Measurements from ENCODE around the gene PIWIL1. TPM values are rescaled to one million over a fixed set of nuclear protein-coding genes. Genes with fewer than 3 reads are reported as not detected.

PIWIL1 gene
- under 1 TPM in 3 of 5 donors, not detected in 2; 0.10 to 0.54 (median 0.24) TPM for polyA plus RNA-seq (ENCODE audit: insufficient read depth in 1 of 5, insufficient read length in 5 of 5, low replicate concordance in 1 of 5)
- long read RNA-seq, donor 1 = 0 reads
- long read RNA-seq, donor 2 = 0 reads
- long read RNA-seq, donor 3 = 0 reads
- long read RNA-seq, donor 4 = 0 reads
- long read RNA-seq, donor 5 = 0 reads
- long read RNA-seq, donor 6 = 0 reads
- long read RNA-seq, donor 7 = 0 reads
- long read RNA-seq, donor 8 = 0 reads

DNA sequence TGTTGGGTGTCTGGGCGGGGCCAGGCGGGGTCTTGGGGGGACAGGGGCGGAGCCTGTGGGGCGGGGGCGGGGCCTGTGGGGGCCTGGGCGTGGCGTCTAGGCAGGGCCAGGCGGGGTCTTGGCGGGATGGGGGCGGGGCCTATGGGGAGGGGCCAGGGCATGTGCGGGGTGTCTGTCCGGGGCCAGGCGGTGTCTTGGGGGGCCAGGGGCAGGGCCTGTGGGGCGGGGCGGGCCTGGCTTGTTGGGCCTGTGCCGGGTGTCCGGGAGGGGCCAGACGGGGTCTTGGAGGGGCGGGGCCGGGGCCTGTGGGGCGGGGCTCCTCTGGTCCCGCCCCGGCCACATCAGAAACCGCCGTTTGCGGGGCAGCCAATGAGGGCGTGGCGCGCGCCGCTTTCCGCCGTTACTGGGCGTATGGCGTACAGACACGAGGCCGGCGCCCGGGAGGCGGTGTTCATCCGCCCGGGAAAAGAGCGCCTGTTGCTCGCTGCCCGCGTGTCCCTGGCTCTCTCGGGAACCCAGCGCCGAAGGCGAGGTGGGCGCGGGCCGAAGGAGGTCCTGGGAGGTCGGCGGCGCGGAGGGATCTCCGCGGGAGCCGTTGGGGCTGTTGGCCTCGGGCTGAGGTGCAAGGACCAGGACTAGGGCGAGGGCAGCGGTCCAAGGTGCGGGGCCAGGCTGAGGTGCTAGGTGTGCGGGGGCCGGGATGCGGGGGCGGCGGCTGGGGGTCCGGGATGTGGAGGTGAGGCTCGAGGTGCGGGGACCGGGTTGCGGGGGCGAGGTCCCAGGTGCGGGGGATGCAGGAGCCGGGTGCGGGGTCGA lies at the start of gene PIWIL1:
Gene PIWIL1, plus strand, starts transcription at position 400 of the 816 bp plus-strand sequence. CDS start 4,705 bp downstream, outside the sequence.
- no peak for DNase-seq

DNA sequence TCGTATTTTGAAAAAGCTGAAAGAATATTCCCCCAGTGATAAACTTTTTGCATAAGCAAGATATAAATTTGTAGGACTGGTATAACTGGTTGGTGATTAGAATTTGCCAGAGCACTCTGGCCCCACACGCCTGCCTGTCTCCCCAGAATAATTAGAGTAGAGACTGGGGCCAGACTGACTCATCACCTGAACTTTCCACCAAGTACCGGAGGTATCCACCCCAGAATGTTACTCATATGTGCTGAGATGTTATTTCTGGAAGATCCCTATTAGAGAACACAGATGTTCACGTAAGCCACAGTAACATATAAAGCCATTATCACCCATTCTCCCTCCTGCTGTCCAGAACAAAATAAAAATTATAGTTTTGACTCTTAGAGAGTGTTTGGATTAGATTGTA lies 49.5 kb upstream of the PIWIL1 start:
- no peak for DNase-seq

DNA sequence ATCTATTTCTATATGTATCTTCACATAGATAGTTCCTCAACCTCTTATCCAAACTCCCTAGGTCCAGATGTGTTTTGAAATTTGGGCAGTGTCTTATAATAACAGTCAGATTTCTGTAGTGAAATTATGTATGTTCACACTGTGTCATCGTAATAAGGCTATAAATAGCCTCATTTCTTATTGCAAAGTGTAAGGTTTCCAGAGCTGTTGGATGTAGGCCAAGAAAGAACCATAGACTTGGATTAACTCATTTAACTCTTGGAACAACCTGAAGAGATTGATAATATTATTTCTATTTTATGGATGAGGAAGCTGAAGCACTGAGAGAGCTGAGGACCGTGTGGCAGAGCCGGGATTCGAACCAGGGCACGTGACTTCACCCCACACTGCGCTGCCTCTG lies 49.0 kb upstream of the PIWIL1 start:
- no peak for DNase-seq

DNA sequence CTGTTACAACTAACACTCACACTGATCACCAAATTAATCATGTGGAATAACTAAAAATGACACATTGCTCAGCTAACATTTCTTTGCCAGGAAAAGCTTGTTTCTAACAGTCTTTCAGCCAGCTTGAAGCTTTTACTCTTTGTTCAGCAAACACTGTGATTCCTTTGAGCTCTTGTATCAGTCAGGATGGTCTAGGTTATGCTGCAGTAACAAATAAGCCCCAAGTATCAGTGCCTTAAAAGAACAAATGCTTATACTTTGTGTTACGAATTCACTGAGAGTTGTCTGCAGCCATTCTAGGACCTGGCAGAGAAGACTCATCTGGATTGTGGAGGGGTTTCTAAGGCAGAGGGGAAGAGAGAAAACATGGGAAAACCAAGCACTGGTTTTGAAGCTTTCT lies 47.6 kb upstream of the PIWIL1 start:
- no peak for DNase-seq

DNA sequence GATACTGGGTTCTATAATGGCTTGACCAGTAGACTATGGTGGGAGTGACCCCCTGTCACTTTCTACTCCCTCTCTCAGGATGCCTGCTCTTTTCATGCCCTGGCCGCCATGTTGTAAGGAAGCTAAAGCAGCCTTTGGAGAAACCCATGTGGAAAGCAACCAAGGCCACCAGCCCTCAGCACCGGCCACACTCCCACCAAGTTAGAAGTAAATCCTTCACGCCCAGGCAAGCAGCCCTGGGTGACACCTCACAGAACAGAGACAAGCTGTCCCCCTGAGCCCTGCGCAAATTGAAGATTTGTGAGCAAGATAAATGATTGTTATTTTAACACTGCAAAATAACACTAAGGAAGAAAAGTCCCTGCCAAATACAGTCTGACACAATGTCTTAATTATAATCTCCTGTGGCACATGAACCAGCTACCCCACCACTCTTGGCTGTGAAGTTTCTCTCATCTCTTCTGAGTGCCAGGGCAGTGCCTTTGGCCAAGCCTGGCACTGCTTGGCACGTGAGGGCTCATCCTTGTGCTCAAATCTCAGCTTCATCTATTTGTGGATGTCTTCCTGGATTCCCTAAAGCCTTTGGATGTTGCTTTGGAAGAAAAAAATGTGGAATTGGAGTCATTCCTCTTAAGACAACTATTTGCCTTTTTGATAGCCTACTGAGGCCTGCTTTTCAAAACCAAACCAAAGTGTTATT lies 39.2 kb upstream of the PIWIL1 start:
- no peak for DNase-seq

DNA sequence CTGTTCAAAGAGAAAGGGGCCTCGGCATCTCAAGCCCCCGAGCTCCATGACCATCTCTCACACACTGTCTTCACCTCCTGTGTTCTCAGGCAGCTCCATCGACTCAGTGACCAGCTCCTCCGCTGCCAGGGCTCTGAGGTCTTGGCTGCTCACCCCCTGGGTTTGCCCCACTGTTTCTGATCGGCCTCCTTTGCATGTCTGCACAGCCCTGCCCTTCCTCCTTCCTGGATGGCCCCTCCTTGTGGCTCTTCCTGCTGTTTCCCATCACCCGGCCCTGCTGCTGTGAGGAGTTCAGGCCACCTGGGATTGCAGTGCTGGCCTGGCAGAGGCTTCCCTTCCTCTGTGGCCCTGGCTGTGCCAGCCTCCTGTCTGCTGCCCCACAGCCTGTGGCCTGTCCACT lies 38.1 kb upstream of the PIWIL1 start:
- DNase-seq = no peak

DNA sequence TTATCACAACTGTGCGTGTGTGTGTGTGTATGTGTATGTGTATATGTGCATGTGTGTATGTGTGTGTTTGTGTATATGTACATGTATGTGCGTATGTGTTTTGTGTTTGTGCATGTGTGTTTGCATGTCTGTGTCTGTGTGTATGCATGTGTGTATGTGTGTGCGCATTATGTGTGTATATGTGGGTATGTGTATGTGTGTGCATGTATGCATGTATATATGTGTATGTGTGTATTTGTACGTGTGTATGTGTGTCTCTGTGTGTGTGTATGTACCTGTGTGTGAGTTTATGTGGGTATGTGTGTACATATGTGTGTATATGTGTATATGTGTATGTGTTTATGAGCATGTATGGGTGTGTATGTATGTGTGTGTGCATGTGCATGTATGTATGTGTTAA lies 37.6 kb upstream of the PIWIL1 start:
- DNase-seq = no peak

DNA sequence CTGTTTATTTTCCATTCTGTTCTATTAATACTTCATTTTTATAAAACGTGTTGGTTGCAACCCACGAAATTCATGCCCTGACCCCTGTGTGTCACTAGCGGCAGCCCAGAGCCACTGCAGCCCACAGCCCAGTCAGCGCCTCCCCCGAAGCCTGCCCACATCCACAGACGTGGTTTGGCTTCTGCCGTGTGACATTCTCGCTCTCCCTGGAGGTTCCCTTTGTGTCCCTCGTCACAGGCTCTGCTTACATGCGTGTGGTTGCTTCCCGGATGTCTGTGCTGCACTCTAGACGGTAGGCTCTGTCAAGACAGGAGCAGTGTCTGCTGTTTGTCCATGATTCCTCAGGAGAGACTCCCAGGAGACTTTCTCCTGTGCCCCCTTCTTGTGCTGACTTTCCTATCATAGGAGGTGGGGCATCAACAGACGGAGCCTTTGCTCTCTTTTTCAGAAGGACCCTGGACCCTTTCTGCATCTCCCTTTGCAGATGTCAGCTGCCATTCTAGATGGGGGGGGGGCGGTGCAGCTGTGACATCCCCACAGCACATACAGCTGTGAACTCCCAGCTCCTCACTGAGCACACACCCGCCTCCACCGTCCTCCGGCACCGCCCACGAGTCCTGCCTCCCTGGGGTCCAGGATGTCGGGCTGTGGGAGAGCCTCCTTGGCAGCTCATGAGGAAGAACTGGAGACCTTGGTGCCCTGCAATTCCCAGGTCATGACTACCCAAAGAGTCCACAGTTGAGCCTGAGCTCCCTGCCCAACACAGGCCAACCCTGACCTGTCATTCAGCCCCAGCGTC lies 36.8 kb upstream of the PIWIL1 start:
- DNase-seq = no peak

DNA sequence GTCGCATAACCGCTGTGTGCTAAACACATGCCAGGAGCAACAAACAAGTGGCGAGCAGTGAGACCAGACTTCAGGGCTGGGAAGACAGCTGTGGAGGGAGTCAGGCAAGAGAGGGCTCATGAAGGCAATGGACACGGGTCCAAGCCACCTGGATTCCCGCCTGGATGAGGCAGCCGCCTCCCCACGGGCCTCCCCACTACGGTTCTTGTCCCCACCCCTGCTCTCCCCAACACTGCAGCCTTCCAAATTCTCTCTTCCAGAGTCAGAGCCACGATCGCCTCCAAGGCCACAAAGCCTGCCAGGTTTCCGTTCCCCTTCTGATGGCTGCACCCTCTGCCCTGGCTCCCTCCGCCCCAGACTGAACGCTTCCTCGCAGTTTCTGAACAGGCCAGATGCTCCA lies 36.1 kb upstream of the PIWIL1 start:
- DNase-seq = no peak

DNA sequence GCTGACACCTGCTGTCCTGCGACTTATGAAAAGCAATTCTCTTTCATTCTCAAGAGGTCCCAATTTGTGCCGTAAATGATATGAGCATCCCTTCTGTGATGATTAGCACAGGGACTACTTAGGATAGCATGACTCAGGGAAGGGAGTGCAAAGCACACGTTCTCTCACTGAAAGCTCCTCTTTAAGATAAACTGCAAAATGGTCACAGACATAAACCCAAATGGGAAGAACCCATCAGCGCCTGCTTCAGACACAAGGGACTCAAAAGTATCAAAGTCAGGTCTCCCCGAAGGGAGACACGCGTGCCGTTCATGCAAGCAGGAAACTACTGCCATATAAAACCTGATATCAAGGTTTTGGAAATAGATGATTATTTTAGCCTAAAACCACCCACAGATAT lies 33.9 kb upstream of the PIWIL1 start:
- no peak for DNase-seq

DNA sequence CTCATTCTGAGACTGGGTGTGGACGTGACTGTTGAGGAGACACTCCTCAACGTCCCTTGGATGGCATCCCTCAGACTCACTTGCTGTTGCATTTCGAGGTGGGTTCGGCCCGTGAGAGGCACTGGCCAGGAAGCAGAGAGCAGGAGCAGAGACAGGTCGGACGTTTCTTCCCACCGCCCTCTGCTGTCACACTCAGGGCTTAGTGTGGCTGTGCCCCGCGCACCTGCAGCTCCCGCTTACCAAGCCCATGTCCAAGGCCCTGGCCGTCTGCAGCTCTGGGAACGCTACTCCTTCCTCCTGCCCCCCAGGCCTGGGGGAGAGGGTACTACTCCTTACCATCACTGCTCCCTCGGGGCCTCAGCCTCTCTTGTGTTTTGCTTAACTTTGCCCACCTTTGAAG lies 29.8 kb upstream of the PIWIL1 start:
- no peak for DNase-seq

DNA sequence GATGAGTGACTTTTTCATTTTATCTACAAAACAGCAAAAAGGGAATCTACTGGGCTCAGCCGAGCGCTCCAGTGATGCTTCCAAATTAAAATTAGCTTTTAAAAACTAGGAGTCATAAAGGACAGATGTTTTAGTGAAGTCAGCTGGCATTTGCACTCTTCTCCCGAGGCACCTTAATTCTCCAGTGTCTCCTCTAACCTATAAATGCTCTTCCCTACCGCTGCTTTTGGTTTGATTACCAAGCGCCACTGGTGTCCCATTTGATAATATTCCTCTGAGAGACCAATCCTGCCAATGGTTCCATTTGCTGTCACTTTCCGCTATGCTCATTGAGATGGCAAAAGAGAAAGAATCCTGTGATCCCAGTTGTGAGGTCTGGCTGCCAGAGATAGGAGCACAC lies 29.3 kb upstream of the PIWIL1 start:
- no peak for DNase-seq

DNA sequence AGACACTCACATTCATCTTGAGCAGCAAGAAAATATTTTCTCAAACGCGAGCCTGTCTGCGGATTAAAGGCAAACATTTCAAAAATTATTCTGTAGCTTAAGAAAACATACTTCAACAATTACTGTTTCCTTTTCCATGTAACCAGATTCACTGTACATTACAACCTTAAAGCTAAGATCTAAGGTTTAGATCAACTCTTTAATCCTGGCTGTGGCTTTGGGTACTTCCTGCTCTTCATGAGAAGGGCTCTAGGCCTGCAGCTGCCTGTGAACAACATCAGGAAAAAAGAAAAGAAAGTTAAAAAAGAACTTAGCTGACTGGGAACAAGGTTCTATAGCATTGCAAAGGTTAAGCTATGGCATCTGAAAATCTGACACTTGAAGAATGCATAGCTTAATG lies 21.4 kb upstream of the PIWIL1 start:
- DNase-seq = no peak

DNA sequence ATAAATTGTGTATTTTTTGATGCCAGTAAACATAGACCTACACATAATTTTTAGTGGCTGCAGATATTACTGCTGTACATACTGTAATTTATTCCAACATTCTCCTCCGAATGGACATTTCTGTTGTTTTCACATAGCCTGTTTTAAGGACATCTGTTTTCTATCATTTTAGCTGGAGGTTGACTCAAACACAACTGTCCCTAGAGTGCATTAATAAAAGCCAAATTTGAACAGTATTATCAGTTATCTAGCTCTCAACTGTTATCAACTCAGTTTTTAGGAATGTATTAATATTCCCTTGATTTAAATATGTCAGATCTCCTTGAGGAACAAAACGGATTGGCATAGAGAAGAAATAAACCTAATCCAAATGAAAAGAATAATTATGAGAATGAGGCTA lies 17.2 kb upstream of the PIWIL1 start:
- DNase-seq = no peak

DNA sequence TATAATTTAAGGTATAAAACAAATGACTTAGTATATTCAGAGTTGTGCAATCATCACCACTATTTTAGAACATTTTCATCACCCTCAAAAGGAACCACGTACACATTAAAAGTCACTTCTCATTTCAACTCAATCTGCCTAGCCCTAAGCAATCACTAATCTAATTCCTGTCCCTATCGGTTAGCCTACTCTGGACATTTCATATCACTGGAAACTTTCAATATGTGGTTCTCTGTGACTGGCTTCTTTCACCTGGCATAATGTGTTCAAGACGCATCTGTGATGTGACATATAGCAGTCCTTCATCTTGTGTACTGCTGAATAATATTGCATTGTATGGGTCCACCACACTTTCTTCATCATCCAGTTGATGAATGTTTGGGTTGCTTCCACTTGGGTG lies 15.4 kb upstream of the PIWIL1 start:
- DNase-seq = no peak

DNA sequence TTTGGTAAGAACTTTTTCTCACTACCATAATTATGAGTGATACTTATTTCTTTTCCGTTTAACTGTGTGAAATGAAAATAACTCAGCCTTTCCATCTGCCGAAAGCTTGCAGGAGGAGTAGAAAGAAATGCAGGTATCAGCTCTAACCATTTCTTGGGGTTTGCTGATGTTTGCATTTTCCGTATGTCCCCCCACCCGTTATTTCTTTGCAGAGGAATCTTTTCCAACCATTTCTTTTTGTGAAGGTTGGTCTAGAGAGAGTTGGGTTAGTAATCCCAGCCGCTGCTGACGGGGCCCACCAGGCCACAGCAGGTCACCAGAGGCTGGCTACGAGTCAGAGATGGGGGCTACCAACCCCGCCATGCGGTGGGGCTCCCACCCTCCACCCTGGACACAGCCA lies 7.0 kb upstream of the PIWIL1 start:
- no peak for DNase-seq

DNA sequence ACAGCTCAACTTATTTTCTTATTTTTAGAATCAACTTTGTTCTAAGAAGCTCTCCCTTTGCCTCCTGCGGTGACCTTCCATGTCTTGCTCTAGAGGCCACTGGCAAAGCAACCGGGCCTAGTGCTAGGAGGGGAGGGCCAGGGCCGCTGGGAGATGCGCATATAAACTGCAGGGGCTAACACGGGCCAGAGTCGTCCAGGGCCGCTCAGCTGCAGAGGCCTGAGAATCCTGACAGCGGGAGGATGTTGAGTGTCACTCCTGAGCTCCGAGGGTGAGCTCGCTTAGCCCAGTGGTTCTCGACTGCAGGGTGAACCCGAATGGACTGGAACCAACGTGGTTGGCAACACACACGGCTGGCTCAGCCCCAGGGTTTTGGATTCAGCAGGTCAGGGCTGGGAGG lies 6.5 kb upstream of the PIWIL1 start:
- DNase-seq = no peak

DNA sequence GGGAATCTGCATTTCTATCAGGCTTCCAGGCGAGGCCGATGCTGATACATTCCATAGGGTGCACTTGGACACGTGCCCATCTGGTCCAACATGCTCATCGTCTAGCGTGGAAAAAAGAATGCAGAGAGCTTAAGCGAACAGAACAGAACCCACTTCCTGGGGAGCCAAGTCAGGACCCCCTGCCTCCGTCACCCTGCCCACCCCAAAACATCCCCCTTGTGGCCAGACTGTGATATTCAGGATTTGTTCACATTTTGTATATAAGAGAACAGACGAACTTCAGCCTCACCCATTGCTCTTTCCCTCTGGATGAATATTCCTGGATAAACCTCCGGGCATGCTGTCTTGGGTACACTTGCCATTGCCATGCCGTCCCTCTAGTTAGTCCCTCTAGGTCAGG lies 4.3 kb upstream of the PIWIL1 start:
- no peak for DNase-seq

DNA sequence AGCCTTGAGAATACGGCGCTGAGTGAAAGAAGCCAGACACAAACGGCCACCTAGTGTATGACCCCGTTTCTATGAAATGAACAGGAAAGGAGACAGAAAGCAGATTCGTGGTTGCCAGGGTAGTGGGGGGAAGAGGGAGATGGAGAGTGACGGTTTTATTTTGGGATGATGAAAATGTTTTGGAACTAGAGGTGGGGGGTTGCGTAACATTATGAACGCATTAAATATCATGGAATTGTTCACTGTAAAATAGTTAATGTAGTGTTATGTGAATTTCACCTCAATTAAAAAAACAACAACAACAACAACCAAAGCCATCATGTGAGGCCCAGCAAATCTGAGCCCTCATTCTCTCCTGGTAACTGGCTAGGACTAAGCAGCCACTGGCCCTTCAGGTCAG lies 3.3 kb upstream of the PIWIL1 start:
- no peak for DNase-seq

DNA sequence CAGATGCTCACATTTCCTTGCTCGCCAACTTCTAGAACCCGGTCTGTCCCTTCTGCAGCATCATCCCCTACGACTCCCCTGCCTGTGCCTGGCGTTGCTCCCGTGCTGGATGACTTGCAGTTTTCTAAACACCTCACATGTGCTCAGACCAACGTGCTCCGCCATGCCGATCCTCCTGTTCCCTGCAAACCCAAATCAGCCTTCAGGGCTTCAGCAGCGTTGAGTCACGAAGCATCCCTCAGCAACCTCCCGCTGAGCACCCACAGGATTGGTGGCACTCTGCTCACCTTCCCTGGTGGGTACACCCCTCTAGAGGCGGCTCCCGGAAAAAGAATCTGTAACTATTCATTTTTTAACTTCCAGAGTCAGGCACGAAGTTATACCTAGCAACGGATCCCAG lies 2.8 kb upstream of the PIWIL1 start:
- DNase-seq = no peak

DNA sequence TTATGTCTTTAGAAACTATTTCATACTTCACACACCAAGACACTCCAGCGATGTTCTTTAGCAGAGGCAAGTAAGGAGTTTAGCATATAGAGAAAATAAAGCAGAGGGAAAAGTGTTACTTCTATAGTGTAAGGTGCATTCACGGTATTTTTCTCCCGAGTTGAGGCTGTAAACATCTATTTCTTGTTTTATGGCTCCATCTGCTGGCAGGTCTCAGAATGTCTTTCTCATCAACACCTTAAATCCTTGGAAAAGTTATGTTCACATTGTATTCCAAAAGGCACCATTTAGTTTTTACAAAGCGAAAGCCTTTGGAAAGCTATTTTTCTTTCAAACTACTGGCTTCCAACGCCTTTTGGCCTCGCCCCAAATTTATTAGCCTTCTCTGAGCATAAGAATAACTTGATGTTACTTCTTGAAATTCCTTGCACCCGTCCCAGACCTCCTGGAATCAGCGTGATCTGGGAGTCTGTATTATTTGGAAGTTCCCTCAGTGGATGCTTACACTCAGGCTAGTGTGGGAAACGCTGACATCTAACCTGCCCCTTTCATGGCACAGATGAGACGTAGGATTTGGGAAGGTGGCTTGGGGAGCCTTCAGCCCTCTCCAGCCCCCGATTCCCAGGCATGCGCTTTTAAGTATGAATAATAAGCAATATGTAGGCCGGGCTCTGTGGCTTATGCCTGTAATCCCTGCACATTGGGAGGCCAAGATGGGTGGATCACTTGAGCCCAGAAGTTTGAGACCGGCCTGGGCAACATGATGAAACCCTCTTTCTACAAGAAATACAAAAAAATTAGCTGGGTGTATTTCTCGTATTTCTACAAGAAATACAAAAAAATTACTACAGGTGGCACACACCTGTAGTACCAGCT lies 1.9 kb upstream of the PIWIL1 start:
- DNase-seq = peak; percentile 35 to 44

Measured in right lung (tissue), 10 donors.